Uterus (tissue), 4 donors: ENCODE data around the gene MRPL1. TPM values are rescaled to one million over a fixed set of nuclear protein-coding genes. Genes with fewer than 3 reads are reported as not detected.
"Not testable (repeated sequence)": the region's sequence is repeated elsewhere in the genome, so short reads cannot be mapped to it uniquely, and the experiment has no call there.

ENCODE experiments used
- DNase-seq, 2 donors: peaks; one replicate each; pipeline ENCODE4 v3.0.0-alpha.2; 2019 to 2020
- H3K27ac ChIP-seq, 2 donors: fragments of 200-600 bp; sonication (generic); 1 replicate in 1 of 2; 2 replicates in 1 of 2; pipeline ENCODE4 v1.5.1; 2016 to 2018
- H3K27me3 ChIP-seq, 2 donors: fragments of 200-600 bp; sonication (generic); one replicate each; pipeline ENCODE4 v1.5.1; 2018 to 2019; ENCODE audit warnings: control low read depth in 1 of 2
- H3K36me3 ChIP-seq, 2 donors: fragments of 200-600 bp; sonication (generic); one replicate each; pipeline ENCODE4 v1.5.1; 2019; ENCODE audit warnings: control low read depth in 1 of 2
- H3K4me1 ChIP-seq, 2 donors: fragments of 200-600 bp; sonication (generic); one replicate each; pipeline ENCODE4 v1.5.1; 2018 to 2019; ENCODE audit warnings: control low read depth in 1 of 2
- H3K4me3 ChIP-seq, 2 donors: fragments of 200-600 bp; sonication (generic); 1 replicate in 1 of 2; 2 replicates in 1 of 2; pipeline ENCODE4 v1.5.1; 2018 to 2019; ENCODE audit warnings: mild to moderate bottlenecking in 1 of 2
- H3K9me3 ChIP-seq, 2 donors: fragments of 200-600 bp; sonication (generic); one replicate each; pipeline ENCODE4 v1.5.1; 2019; ENCODE audit warnings: control low read depth in 1 of 2
- POLR2A ChIP-seq, 2 donors: fragments of 450-650 bp; IDR thresholded peaks; one replicate each; pipeline ENCODE4 v1.6.1; 2016; ENCODE audit warnings: antibody characterized with exemption in 2 of 2, mild to moderate bottlenecking in 1 of 2, moderate library complexity in 1 of 2
- intact Hi-C: fragments of 100-400 bp; cut with DNase I; formaldehyde crosslinking; loops from one replicate; pipeline ENCODE4 v1.15.1; 2023; ENCODE audit warnings: low total_unique reads
- total RNA-seq, 4 donors: library from RNA; depleted of rRNA in 3 of 4; stranded (reverse); fragments of >200 nt in 3 of 4; gene quantifications; one replicate each; pipeline versions ENCODE4 v1.1.0 to v1.2.4, GENCODE V29; 2014 to 2023
- TF ChIP-seq, protein P1 (sequence below), 4 experiments: fragments of 200-600 bp in 2 of 4; fragments of 450-650 bp in 2 of 4; sonication (generic) in 2 of 4; IDR thresholded peaks; one replicate each; pipeline ENCODE4 v1.5.1; 2016 to 2019; ENCODE audit warnings: antibody characterized with exemption in 4 of 4, mild to moderate bottlenecking in 2 of 4, moderate library complexity in 1 of 4
- donor health status: DM: yes; HTN: yes; CAD: no.

The MRPL1 gene
- total RNA-seq, 4 donors from 2014 or later: 15.1 to 75.9 (median 34.8) TPM

DNA sequence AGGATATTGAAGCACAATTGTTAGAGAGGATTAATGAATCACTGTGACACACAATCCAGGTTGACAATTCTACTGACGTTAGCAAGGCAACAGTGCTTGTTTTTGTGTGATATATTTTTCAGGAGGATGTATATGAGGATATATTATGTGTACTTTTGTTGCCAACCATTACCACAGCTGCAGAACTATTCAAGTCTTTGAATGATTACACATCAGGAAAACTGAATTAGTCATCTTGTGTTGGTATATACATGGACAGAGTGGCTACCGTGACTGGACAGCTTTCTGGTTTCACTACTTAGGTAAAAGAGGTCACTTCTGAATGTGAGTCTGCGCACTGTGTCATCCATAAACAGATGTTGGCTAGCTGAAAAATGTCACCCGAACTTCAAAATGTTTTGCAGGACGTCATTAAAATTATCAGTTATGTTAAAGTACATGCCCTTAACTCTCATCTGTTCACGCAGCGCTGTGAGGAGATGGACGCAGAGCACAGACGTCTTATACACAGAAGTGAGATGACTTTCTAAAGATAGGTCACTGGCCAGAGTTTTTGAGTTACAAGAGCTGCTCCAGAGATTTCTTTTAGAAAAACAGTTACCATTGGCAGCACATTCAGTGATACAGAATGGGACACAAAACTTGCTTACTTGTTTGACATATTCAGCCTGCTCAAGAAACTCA is 69.0 kb downstream of the MRPL1 start:
- Histone ChIP-seq H3K27me3 (no peaks in the 10 kb centered on the region), H3K4me3 (no peak overlapping the region), H3K9me3 (no peaks in the 10 kb centered on the region), H3K36me3 (no peaks in the 10 kb centered on the region), H3K27ac (no peak overlapping the region), H3K4me1 (no peaks in the 10 kb centered on the region)
- DNase-seq: no peak
- intact Hi-C loops: no loop called here
- TF ChIP-seq, protein P1, sequence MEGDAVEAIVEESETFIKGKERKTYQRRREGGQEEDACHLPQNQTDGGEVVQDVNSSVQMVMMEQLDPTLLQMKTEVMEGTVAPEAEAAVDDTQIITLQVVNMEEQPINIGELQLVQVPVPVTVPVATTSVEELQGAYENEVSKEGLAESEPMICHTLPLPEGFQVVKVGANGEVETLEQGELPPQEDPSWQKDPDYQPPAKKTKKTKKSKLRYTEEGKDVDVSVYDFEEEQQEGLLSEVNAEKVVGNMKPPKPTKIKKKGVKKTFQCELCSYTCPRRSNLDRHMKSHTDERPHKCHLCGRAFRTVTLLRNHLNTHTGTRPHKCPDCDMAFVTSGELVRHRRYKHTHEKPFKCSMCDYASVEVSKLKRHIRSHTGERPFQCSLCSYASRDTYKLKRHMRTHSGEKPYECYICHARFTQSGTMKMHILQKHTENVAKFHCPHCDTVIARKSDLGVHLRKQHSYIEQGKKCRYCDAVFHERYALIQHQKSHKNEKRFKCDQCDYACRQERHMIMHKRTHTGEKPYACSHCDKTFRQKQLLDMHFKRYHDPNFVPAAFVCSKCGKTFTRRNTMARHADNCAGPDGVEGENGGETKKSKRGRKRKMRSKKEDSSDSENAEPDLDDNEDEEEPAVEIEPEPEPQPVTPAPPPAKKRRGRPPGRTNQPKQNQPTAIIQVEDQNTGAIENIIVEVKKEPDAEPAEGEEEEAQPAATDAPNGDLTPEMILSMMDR (IDR thresholded peaks at IDR 0.05): no peak
- no peak for TF ChIP-seq POLR2A (IDR thresholded peaks at IDR 0.05)

DNA sequence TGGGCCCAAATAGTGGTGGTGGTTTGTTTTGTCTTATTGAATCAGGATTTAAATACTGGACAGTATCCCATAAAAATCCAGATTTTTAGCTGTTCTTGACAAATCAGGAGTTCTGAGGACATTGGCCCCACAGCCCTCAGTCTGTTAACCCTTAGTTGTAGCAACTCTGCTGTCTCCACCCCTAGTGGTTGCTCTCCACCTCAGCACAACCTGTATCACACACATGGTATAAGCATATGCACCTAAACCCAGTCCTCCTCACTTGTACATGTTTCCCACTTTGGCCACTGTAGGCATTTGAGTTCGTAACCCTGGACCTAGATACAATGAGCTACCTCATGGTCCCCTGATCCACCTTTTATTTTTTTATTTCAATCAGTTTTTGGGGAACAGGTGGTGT is 75.9 kb downstream of the MRPL1 start:
- no peaks in the 10 kb centered on the region for H3K4me1 ChIP-seq
- no peaks in the 10 kb centered on the region for H3K9me3 ChIP-seq
- H3K27ac ChIP-seq: no peak overlapping the region
- intact Hi-C loops: no loop called here
- H3K36me3 ChIP-seq: no peaks in the 10 kb centered on the region
- no peak for DNase-seq
- no peak overlapping the region for H3K4me3 ChIP-seq
- no peaks in the 10 kb centered on the region for H3K27me3 ChIP-seq
- no peak for TF ChIP-seq POLR2A (IDR thresholded peaks at IDR 0.05)
- TF ChIP-seq, protein P1 (IDR thresholded peaks at IDR 0.05): no peak

DNA sequence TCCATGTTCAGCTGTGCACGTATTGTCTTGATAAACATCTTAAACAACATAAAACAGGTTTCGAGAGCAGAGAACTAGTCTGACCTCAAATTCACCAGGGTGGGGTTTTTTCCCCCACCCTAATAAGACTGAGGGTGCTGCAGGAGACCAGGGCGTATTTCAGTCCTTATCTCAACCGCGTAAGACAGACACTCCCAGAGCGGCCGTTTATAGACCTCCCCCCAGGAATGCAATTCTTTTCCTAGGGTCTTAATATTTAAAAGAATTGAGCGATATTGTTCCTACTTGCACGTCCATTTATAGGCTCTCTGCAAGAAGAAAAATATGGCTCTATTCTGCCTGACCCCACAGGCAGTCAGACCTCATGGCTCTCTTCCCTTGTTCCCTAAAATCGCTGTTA is 83.3 kb downstream of the MRPL1 start:
- DNase-seq, intact Hi-C loops, H3K4me3 ChIP-seq, H3K36me3 ChIP-seq, H3K27ac ChIP-seq, H3K9me3 ChIP-seq, H3K27me3 ChIP-seq, H3K4me1 ChIP-seq: not testable (repeated sequence)

DNA sequence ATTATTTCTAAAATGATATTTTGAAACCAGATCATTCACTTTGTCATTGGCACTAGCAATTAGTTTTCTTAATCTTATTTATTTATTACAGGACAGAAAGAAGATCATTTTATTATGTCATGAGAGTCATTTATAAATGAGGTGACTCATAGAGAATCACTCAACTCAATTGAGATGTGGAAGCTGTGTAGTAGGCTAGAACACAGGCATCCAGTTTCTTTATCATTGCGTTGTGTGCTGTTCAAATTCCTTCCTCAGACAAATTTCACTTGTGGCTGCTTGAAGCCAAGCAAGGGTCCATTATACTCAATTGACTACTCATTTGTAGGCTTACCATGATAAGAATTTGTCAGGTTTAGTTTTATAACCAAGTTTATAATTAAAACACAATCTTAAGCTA is 87.6 kb downstream of the MRPL1 start:
- no peak for DNase-seq
- Histone ChIP-seq H3K36me3 (no peaks in the 10 kb centered on the region), H3K9me3 (no peaks in the 10 kb centered on the region), H3K27ac (no peak overlapping the region), H3K4me1 (no peaks in the 10 kb centered on the region), H3K4me3 (no peak overlapping the region), H3K27me3 (no peaks in the 10 kb centered on the region)
- intact Hi-C loops: no loop called here
- TF ChIP-seq POLR2A (IDR thresholded peaks at IDR 0.05): no peak
- TF ChIP-seq, protein P1 (IDR thresholded peaks at IDR 0.05): no peak

DNA sequence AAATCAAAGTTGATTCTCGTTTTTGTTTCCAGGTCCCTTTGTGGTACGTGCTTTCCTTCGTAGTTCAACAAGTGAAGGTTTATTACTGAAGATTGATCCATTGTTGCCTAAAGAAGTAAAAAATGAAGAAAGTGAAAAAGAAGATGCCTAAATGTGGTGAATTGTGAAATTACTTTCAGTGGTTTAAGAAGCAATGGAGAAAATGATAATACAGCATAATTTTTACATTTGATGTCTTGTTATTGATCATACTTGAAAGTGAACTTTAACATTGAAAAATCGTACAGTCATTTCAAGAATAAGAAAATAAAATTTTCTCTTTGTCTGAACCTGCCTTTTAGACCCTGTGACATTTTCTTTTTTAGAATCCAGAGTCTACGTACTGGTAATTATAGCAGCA is 89.8 kb downstream of the MRPL1 start:
- DNase-seq: no peak
- intact Hi-C loops: no loop called here

More for the DNA sequence above, 89.8 kb downstream of the MRPL1 start:
- Histone ChIP-seq H3K4me1 (no peaks in the 10 kb centered on the region), H3K36me3 (no peaks in the 10 kb centered on the region), H3K27ac (no peak overlapping the region), H3K9me3 (no peaks in the 10 kb centered on the region), H3K4me3 (no peak overlapping the region), H3K27me3 (no peaks in the 10 kb centered on the region)
- TF ChIP-seq POLR2A (IDR thresholded peaks at IDR 0.05): no peak
- TF ChIP-seq, protein P1 (IDR thresholded peaks at IDR 0.05): no peak
